ENCODE results near the gene MLX. TPM values are rescaled to one million over a fixed set of nuclear protein-coding genes. Genes with fewer than 3 reads are reported as not detected.

MLX gene
- total RNA-seq, 1 donor from 2014 or later: 22.8 TPM

GRCh38 chr17:42573095-42573494, 6.2 kb downstream of the MLX start:
- DNase-seq (ENCODE audit: low spot score in 2 of 2) (no peak), FAIRE-seq (no peak)

- no peak for FAIRE-seq
- DNase-seq (ENCODE audit: low spot score in 2 of 2): no peak
These were observed 7.6 kb downstream of the MLX start for GRCh38 chr17:42574463-42574862.

GRCh38 chr17:42577140-42577531, 10.2 kb downstream of the MLX start:
- DNase-seq (ENCODE audit: low spot score in 2 of 2): no peak
- FAIRE-seq: no peak

DNA sequence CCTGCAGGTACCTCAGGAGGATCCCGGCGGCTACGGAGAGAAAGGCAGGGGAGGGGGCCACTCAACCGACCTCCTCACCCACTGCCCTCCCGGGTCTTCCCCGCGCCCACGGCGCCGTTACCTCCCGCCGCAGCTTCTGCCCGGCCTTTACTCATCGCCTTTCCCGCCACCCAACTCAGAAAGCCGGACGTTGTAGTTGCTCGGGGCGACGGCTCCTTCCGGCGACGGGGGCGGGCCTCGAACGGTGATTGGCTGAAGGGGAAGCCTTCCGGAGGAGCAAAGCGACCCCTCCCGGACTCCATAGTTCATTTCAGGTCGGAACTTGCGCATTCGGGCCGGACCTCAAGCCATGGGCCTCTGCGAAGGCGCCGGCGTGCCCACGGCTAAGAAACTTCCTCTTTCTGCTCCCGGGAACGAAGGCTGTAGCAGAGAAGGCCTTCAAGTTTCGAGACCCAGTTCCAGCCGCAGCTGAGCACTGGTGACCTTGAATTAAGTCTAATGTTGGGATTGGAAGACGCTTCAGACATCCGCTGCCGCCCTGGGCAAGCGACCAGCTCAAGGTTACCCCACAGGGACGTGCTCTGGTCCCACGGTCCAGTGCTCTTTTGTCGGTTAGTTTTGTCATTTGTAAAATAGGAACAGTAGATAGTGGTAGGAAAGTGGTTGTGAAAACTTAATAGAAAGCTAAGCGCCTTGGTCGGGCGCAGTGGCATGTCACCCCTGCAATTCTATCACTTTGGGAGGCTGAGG, 10.8 kb downstream of the MLX start, which contains the start of gene PSMC3IP:
TSS of gene PSMC3IP (minus strand) at position 198 of the 750 bp plus-strand sequence. CDS start at position 155, 43 bp downstream.
- DNase-seq (ENCODE audit: low spot score in 2 of 2) (peak; percentile 90 to 99), FAIRE-seq (no peak)

DNA sequence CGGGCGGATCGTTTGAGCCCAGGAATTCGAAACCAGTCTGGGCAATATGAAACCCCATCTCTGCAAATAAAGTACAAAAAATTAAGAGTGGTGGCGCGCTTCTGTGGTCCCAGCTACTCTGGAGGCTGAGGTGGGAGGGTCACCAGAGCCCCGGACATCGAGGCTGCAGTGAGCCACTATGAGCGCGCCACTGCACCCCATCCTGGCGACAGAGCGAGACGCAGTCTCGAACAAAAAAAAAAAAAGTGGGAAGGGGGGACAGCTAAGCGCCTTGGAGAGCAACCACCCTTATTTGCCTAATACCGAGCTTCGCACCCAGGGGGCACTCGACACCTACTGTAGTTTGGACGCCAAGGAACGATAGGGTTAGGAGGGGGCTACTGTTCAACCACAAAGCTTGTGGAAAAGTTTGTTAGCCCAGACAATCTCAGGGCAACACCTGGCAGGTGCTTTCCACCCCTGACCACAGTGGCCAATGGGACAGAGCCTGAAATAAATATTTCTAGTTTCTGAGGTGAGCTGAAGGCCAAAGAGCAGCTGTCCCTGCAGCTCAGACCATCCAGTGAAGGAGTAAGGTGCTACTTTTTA, 11.5 kb downstream of the MLX start:
- FAIRE-seq: no peak
- peak; percentile 70 to 82 for DNase-seq (ENCODE audit: low spot score in 2 of 2)

DNA sequence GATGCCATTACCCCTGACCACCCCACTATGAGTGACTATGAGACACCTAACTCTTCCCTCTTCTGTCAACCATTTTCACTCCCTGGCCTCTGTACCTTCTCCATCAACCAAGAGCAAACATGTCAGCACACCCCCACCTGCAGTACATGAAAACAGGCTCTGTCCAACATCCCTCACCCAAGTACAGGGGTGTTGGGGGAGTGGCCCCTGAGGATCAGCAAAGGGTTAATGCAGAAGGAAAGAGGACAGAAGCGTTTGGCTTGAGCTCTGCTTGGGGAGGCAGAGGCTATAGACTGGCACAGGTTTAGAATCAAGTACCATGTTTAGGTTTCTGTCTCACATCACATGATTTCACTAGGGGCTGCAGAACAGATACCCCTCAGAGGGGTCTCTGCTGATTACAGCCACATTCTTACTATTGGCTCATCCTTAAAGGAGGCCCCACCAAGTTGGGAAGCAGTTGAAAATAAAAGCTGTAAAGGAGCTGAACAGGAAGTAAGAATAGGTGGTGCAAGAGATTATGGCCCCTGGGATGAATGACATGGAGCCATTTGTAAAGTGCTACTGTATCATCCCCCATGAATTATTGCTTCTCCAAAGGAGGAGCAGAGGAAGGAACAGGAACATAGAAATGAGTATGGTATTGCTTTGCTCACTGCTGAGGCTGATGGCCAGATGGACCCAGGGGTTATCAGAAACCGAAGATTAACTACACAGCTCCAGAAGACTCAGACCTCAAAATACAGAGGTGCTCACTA, 13.1 kb downstream of the MLX start:
- FAIRE-seq (no peak), DNase-seq (ENCODE audit: low spot score in 2 of 2) (no peak)

GRCh38 chr17:42581744-42582270, 14.9 kb downstream of the MLX start:
- no peak for FAIRE-seq
- DNase-seq (ENCODE audit: low spot score in 2 of 2): no peak

GRCh38 chr17:42584880-42585279, 18.0 kb downstream of the MLX start:
- DNase-seq (ENCODE audit: low spot score in 2 of 2) (no peak), FAIRE-seq (no peak)

- no peak for FAIRE-seq
These were observed 18.5 kb downstream of the MLX start for GRCh38 chr17:42585353-42585752.

DNA sequence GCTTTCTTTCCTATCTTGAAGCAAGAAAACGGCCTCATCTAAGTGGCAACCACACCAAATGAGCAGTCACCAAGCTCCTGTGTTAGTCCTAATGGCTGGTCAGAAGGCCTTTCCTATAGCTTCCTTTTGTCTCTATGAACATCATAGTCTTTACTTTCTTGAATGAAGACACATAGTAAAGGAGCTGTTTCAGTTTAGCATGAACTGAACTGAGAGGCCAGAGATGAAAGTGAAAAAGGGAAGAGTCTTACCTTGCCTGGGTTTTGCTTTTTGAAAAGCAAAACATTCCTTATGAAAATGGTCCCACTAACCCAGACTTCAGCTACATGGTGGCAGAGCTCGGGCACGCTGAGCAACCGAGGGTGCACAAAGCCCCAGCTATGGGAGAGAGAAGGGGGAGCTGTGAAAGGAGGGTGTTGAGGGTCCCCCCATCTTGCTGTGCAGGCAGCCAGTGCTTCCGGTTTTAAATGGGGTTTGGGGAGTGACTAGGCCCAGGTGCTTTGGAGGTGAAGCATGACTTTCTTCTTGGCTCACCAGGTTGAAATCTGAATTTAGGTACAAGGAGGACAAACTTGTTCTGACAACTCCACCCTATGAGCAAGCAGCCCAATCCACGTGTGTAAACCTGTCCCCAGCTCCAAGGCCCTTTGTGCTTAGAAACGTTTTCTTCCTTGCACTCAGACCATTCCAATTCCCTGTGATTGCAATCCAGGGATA, 19.8 kb downstream of the MLX start:
- DNase-seq (ENCODE audit: low spot score in 2 of 2) (no peak), FAIRE-seq (no peak)

More at GRCh38 chr17:42585353-42585752, 18.5 kb downstream of the MLX start:
- no peak for DNase-seq (ENCODE audit: low spot score in 2 of 2)

GRCh38 chr17:42590886-42591285, 24.0 kb downstream of the MLX start:
- no peak for DNase-seq (ENCODE audit: low spot score in 2 of 2)
- FAIRE-seq: no peak

GRCh38 chr17:42591411-42591810, 24.5 kb downstream of the MLX start:
- DNase-seq (ENCODE audit: low spot score in 2 of 2): no peak
- no peak for FAIRE-seq

GRCh38 chr17:42596386-42596785, 29.5 kb downstream of the MLX start:
- no peak for DNase-seq (ENCODE audit: low spot score in 2 of 2)
- FAIRE-seq: no peak

GRCh38 chr17:42598905-42599304, 32.0 kb downstream of the MLX start:
- FAIRE-seq: no peak
- no peak for DNase-seq (ENCODE audit: low spot score in 2 of 2)

DNA sequence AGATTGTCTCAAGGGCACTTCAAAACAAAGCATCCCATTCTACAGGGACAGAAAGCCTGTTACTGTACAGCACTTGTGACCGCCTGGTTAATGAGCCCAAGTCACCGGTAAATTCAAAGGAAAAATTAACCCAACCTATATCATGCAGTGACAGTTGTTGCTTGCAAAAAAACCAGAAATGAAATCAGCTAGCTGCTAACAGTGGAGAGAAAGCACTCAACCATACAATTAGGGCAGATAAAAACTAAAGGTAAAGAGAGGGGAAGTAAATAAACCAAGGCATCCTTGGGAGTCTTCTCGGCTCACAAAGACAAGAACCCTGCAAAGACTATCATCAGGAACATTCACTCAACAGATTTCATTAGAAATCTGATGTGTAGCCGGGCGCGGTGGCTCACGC, 36.4 kb downstream of the MLX start:
- DNase-seq (ENCODE audit: low spot score in 2 of 2): no peak
- FAIRE-seq: no peak

- FAIRE-seq: no peak
- DNase-seq (ENCODE audit: low spot score in 2 of 2): no peak
These were observed 40.9 kb downstream of the MLX start for GRCh38 chr17:42607769-42608168.

DNA sequence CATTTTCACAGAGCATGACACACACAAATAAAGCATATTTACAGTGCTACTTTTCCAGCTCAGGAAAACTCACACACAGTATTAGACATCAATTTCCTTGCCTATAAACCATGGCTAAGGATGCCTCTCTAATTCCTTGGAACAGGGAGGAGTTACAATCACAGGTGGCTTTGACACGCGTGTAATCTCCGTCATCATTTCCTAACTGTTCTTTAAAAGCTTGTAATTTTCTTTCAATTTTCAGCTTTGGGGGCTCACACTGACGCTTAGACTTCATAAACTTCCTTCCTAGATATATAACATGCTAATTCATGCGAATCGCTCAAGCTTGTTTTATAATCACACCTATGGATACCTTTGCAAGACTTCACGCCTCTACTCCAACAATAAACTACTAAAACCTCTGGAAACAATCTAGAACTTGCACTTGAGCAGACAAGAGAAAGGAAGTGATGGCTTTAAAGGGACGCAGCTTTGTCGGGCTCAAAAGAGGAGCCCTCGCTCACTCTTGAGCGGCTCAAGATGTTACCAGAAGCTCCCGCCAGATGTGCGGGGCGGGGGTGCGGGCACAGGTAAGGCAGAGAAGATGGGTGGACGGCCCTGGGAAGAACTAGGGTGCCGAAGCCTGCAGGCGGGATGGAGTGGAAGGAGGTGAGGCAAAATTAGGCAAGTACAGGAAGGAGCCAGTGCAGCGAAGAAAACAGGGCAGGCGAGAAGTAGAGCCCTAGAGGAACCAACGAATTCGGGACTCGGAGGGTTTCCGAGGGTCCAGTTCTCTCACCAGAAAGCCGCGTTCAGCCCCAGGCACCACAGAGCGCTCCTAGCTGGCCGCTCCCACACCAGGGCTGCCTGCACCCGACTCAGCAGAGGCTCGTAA, 41.6 kb downstream of the MLX start:
- DNase-seq (ENCODE audit: low spot score in 2 of 2) (no peak), FAIRE-seq (no peak)

- DNase-seq (ENCODE audit: low spot score in 2 of 2) (peak; percentile 98 to 99), FAIRE-seq (peak; percentile 57)
These were observed 42.4 kb downstream of the MLX start, which contains the start of the genes RETREG3 and TUBG1 for GRCh38 chr17:42609182-42609813. Gene RETREG3 (minus strand): TSS chr17:42609374. CDS start chr17:42609324, 50 bp downstream. Gene TUBG1 (plus strand): TSS chr17:42609683. CDS start chr17:42609738, 55 bp downstream.
